RWPE1 (cell line): ENCODE data around the gene C1QTNF2.

Source experiments
- CTCF ChIA-PET: fragments of 350-600 bp; sonication (Branson Sonifier 250); formaldehyde crosslinking; extraction: SDS; loops from one replicate; lab custom pipeline; 2021; lab: Yijun Ruan, JAX
- POLR2A ChIA-PET: fragments of 400-600 bp; formaldehyde crosslinking; extraction: SDS; loops from one replicate; lab custom pipeline; 2020; ENCODE audit warnings: antibody characterized with exemption; ENCODE audit not compliant: low non-redundant PET; lab: Yijun Ruan, JAX
- DNase-seq: peaks from one replicate; pipeline ENCODE4 v3.0.0; 2012; ENCODE audit warnings: low spot score
- H3K27ac ChIP-seq: fragments of 450-650 bp; 2 replicates; pipeline ENCODE4 v1.5.1; 2017
- TF ChIP-seq, protein P1 (sequence below): fragments of 450-650 bp; conservative IDR thresholded peaks from 2 replicates; pipeline ENCODE4 v1.5.1; 2017; ENCODE audit warnings: low read depth, mild to moderate bottlenecking

C1QTNF2 gene

DNA sequence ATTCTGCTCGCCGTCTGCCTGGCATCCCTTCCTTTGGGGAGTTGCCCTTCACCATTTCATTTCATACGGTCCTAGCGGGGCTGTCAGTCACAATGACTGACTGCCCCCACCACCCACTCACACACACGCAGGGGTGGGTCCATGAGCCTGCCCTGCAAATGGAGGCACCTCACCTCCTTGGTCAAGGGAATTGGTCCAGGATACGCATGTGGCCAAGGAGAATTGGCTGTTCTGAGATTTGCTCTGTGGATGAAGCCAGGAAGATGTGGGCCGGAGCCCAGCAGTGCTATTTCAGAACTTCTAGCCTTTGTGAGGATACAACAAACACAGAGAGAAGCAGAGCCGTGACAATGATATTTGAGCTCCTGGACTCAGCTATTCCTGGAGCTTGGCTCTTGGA, 17.0 kb downstream of the C1QTNF2 start:
- TF ChIP-seq, protein P1, sequence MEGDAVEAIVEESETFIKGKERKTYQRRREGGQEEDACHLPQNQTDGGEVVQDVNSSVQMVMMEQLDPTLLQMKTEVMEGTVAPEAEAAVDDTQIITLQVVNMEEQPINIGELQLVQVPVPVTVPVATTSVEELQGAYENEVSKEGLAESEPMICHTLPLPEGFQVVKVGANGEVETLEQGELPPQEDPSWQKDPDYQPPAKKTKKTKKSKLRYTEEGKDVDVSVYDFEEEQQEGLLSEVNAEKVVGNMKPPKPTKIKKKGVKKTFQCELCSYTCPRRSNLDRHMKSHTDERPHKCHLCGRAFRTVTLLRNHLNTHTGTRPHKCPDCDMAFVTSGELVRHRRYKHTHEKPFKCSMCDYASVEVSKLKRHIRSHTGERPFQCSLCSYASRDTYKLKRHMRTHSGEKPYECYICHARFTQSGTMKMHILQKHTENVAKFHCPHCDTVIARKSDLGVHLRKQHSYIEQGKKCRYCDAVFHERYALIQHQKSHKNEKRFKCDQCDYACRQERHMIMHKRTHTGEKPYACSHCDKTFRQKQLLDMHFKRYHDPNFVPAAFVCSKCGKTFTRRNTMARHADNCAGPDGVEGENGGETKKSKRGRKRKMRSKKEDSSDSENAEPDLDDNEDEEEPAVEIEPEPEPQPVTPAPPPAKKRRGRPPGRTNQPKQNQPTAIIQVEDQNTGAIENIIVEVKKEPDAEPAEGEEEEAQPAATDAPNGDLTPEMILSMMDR, result no peak
- no peak overlapping the region for H3K27ac ChIP-seq
- CTCF ChIA-PET, result no interaction called here
- POLR2A ChIA-PET, result no interaction called here
- no peak for DNase-seq

DNA sequence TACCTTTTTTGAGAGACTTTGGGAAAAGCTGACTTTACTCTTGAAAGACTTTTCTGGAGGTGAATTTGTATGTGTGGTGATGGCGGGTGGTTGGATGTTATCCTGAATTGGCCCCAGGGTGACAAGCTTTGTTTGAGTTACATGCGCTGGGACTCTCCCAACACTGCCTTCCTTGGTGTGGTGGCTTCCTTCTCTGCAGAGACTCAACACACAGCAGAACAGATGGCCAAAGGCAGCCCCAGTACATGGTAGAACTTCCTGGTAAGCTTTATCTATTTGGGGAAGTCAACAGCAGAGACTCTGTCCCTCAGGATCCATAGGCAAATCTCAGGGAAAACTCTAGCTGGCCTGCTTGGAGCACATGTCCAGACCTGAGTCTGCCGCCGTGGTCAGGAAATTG, 18.1 kb downstream of the C1QTNF2 start:
- TF ChIP-seq, protein P1, result no peak
- DNase-seq, result no peak
- no peak overlapping the region for H3K27ac ChIP-seq
- ChIA-PET POLR2A (no interaction called here), CTCF (interaction anchor here (0.6 to 1.5 kb wide), 6 partner anchors 11 to 1919 kb away, joined by 3 read pairs; no protein-coding TSS in a partner anchor)

DNA sequence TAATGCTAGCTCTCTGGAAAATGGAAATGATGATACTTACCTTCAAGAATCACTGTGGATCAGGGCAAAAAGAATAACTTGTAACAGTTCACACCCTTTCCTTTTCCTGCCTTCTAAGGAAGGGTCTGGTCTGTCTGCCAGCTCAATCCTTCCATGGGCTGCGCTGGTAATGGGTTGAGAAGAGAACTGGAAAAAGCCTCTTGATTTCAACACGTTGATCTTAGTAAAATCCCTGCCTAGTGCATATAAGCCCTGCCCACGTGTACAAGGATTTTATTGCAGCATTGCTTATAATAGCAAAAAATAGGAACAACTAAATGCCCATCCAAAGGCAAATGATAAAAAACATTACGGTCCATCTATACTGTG, 20.5 kb downstream of the C1QTNF2 start:
- no peak for DNase-seq
- ChIA-PET POLR2A (no interaction called here), CTCF (interaction anchor here (1.0 kb wide), 2 partner anchors 41 to 328 kb away, joined by 3 to 4 read pairs; no protein-coding TSS in a partner anchor)
- no peak overlapping the region for H3K27ac ChIP-seq
- TF ChIP-seq, protein P1, result no peak

DNA sequence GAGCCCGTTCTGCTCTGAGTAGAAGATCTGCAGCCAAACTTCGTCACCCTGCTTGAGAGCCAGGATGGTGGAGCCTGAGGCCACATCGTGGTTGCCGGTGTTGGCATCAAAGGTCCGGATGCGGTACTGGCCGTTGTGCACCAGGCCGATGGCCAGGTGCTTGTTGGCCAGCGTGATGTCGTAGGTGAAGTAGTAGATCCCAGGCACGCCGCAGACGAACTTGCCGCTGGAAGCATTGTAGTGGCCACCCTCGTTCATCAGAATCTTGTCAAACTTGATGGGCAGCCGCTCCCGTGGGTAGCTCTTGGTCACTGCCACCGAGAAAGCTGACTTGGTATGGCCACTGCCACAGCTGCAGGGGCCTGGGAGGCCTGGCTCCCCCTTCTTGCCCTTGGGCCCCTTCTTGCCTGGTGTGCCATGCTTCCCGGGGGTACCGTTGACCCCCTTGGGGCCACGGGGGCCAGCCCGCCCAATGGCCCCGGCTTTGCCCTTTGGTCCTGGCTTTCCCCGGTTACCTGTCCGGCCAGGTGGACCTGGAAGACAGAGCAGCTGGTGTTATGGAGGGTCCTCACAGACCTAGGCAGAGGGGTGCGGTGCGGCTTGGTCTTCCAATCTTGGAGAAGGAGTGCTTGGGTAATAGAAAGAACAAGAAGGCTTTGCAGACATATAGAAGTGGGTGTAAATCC, 21.0 kb downstream of the C1QTNF2 start:
- CTCF ChIA-PET, result interaction anchor here (0.6 to 1.0 kb wide), 3 partner anchors 41 to 908 kb away, joined by 3 to 5 read pairs (median 4); no protein-coding TSS in a partner anchor
- TF ChIP-seq, protein P1, result no peak

DNA sequence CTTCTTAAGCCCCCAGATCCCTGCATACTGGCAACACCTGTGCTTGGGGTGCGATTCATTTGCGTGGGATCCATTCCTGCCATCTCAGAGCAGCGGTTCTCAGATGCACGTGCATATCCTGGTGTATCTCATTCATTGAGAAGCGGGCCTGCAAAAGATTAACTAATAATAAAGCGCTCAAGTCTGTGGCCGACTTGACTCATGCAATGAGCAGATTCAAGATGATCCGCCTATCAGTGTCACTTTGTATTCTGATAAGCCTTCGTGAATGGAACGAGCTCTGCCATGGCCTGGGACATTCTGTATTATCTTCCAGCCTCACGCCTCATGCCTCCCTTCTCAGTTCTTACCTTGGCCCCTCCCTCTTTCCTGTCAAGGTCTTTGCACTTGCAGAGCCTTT, 22.3 kb downstream of the C1QTNF2 start:
- ChIA-PET POLR2A (no interaction called here), CTCF (interaction anchor here (1.0 kb wide), 1 partner anchor 326 kb away, joined by 5 read pairs; no protein-coding TSS in a partner anchor)
- no peak for DNase-seq
- H3K27ac ChIP-seq, result no peak overlapping the region
- TF ChIP-seq, protein P1, result no peak

More for the DNA sequence above, 21.0 kb downstream of the C1QTNF2 start:
- no peak overlapping the region for H3K27ac ChIP-seq
- DNase-seq, result no peak
- POLR2A ChIA-PET, result no interaction called here

DNA sequence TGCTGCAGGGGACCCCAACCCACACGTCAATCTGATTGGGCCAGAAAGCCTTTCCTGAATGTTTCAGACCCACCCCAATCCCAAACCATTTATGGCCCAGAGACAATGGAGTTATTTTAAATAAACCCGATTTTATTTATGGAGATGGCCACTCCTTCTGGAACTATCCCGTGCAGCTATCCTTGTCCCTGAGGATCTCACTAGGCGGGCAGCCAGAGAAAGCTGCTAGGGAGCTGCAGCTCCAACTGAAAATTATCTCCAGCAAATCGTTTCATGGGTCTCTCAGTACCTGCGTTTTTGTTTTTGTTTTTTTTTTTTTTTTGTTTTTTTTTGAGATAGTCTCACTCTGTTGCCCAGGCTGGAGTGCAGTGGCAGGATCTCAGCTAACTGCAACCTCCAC, 23.0 kb downstream of the C1QTNF2 start:
- TF ChIP-seq, protein P1, result no peak
- ChIA-PET CTCF (interaction anchor here (0.5 to 1.0 kb wide), 3 partner anchors 14 to 326 kb away, joined by 3 to 5 read pairs (median 3); no protein-coding TSS in a partner anchor), POLR2A (no interaction called here)
- H3K27ac ChIP-seq, result no peak overlapping the region
- no peak for DNase-seq
